ENCODE measurements around the gene DIO2.

Gene DIO2

DNA sequence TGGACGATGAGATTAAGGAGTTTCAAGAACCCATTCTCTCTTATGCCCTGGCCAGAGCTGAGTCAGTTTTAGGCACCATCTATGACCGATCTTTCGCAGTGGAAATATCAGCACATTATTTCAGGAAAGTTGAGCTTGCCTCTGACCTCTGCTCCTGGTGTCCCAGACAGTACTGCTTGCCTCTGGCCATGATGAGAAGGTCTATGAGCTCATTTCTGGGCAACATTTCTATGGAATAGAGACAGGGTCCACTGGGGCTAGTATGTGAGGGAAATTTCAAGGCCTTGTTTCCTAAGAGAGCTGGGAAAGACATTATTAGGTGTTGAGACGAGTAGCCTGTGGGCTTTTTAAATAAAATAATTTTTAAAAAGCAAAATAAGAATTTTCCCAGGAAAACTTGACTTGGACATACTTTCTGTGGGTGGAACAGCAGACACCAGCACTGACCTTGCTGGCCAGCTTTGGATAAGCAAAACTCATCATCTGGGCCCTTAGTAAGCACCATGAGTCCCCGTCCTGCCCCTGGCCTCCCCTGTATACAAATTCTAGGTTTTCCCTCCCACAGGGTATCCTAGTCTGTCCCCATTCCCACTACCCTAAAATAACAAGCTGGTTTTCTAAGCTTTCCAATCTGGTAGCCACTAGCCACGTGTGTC lies 43.4 kb downstream of the DIO2 start:
- no peak for DNase-seq (ENCODE audit: low spot score)

DNA sequence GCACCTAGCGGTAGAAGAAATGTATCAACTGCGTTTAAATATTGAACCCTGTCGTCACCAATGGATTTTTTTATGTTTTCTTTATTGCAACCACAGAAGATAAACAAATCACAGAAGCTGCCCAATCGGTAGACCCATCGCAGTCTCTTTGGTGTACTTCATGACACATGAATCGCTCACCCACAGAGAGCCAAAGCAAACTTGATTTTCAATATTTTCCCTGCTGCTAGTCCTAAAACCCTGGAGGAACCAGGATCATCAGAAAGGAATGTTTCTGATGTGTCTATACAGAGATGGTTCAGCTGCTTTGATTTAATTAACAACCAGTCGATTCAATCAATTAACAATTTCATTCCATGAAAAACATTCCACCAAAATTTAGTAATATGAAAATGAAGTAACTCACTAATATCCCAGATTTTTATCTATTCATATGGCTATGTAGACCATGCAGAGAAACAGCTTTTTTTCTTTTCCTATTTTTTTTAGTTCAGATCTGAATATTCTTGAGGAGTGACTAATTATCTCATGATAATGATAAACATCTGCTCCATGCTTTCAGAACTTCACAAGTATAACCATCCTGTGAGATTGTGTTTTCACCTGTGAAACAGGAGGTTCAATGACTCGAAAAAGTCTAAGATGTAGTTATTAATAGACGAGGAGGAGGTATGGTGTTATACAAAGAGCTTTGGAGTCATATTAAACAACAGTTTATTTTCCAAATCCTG lies 46.1 kb downstream of the DIO2 start:
- peak; percentile 33 for DNase-seq (ENCODE audit: low spot score)

DNA sequence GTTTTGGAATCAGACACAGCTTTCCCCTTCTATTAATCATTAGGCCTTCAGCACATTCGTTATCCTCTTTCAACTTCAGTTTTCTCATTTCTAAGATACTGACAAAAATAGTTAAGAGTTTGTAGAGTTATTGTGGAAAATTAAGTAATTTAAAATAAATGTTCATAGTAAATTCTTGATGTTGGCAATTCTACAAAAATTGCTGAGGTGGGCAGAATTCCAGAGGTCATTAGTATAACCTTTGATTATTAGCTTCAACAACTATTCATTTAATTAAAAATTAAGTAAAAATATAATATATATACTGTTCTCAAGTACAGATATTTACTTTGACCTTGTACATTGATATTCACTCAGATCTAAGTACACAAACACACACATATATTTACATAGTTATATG lies 58.5 kb downstream of the DIO2 start:
- DNase-seq (ENCODE audit: low spot score): no peak

DNA sequence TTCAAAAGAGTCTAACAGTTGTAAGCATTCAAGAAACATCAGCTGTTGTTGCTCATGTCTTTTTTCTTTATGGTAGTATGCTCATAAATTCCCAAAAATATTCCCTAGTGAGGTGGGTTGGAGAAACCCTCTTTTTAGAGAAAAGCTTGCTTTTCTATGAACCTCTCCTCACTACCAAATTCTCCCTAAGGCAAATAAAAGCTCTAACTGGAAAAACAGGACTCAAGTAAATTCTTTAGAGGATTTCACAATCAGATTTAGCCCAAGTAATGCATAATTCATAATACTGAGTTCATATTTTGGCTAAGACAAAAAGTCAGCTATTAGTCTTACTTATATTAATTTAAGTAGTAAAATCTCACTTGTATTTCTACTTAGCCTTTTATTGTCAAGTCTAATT lies 59.1 kb downstream of the DIO2 start:
- no peak for DNase-seq (ENCODE audit: low spot score)

DNA sequence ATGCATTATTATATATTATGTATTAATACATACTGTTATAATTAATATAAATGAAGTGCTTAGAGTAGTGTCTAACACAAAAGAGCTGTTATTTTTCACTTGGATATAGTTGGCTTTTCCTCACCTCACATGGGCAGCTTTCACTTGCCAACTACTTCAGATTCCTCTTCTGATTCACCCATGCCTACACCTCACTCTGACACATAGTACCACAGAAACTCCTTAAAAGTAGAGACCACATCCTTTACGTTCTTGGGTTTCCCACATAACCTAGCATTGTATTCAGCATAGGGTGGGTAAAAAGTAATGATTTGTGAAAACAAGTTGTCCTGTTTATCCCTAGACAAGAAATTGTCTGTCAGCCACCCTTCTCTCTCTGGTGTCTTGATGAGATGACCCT lies 61.0 kb downstream of the DIO2 start:
- peak; percentile 48 for DNase-seq (ENCODE audit: low spot score)
